ENCODE measurements around the gene DCDC2. TPM values are rescaled to one million over a fixed set of nuclear protein-coding genes. Genes with fewer than 3 reads are reported as not detected.
"Not testable (repeated sequence)": the region's sequence is repeated elsewhere in the genome, so short reads cannot be mapped to it uniquely, and the experiment has no call there.

DCDC2 gene
- total RNA-seq (ENCODE audit: low replicate concordance) = 5.5 and 8.7 TPM in 2 replicates
- long read RNA-seq, full-length matches to known transcripts = 17 of 27 reads
- long read RNA-seq, partial matches to known transcripts = 7 of 27 reads
- long read RNA-seq, other reads (novel, unspliced or antisense) = 3 of 27 reads

- Mint-ChIP-seq H3K4me1 (ENCODE audit: unreplicated experiment) (peaks cover 11% of the 10 kb centered on the region), H3K27ac (peak within 1 kb of the TSS; percentile 59), H3K36me3 (no peaks in the 10 kb centered on the region), H3K9me3 (no peaks in the 10 kb centered on the region), H3K27me3 (peaks cover 6% of the 10 kb centered on the region), H3K4me3 (peak within 1 kb of the TSS; percentile 88)
- DNase-seq (ENCODE audit: extremely low spot score, unreplicated experiment) = peak; percentile 72
- no peak for TF ChIP-seq CTCF (conservative IDR thresholded peaks at IDR 0.05)
Observed at GRCh38 chr6:24357336-24358218, at the start of gene DCDC2. DCDC2 (minus strand) TSS chr6:24358059; CDS start chr6:24357750, 309 bp downstream.

GRCh38 chr6:24405262-24405661, 47.4 kb upstream of the DCDC2 start:
- no peak for TF ChIP-seq CTCF (conservative IDR thresholded peaks at IDR 0.05)
- Mint-ChIP-seq H3K4me3 (peak overlapping the region; percentile 59), H3K36me3 (peaks cover 12% of the 10 kb centered on the region), H3K9me3 (no peaks in the 10 kb centered on the region), H3K27me3 (peaks cover 7% of the 10 kb centered on the region), H3K4me1 (ENCODE audit: unreplicated experiment) (peaks cover 25% of the 10 kb centered on the region), H3K27ac (no peak overlapping the region)
- DNase-seq (ENCODE audit: extremely low spot score, unreplicated experiment) = no peak

GRCh38 chr6:24403501-24403824, 45.6 kb upstream of the DCDC2 start:
- no peak for TF ChIP-seq CTCF (conservative IDR thresholded peaks at IDR 0.05)
- H3K4me3 Mint-ChIP-seq = peak overlapping the region; percentile 96
- H3K36me3 Mint-ChIP-seq = peaks cover 11% of the 10 kb centered on the region
- H3K4me1 Mint-ChIP-seq (ENCODE audit: unreplicated experiment) = peaks cover 25% of the 10 kb centered on the region
- DNase-seq (ENCODE audit: extremely low spot score, unreplicated experiment) = no peak
- peaks cover 21% of the 10 kb centered on the region for H3K27me3 Mint-ChIP-seq
- H3K9me3 Mint-ChIP-seq = no peaks in the 10 kb centered on the region
- H3K27ac Mint-ChIP-seq = peak overlapping the region; percentile 74

- Mint-ChIP-seq H3K4me1 (ENCODE audit: unreplicated experiment) (peaks cover 25% of the 10 kb centered on the region), H3K4me3 (peak within 1 kb of the TSS; percentile 96), H3K9me3 (no peaks in the 10 kb centered on the region), H3K27ac (peak within 1 kb of the TSS; percentile 74), H3K36me3 (peaks cover 11% of the 10 kb centered on the region), H3K27me3 (peaks cover 22% of the 10 kb centered on the region)
- peak; percentile 83 for DNase-seq (ENCODE audit: extremely low spot score, unreplicated experiment)
- no peak for TF ChIP-seq CTCF (conservative IDR thresholded peaks at IDR 0.05)
Observed at GRCh38 chr6:24402697-24403500, 45.0 kb upstream of the DCDC2 start, which contains the start of gene MRS2. MRS2 (plus strand) TSS chr6:24402936; CDS start chr6:24403047, 111 bp downstream.

GRCh38 chr6:24401458-24401857, 43.6 kb upstream of the DCDC2 start:
- H3K4me1 Mint-ChIP-seq (ENCODE audit: unreplicated experiment) = peaks cover 25% of the 10 kb centered on the region
- no peak for DNase-seq (ENCODE audit: extremely low spot score, unreplicated experiment)
- no peak overlapping the region for H3K27ac Mint-ChIP-seq
- H3K27me3 Mint-ChIP-seq = peaks cover 26% of the 10 kb centered on the region
- H3K4me3 Mint-ChIP-seq = no peak overlapping the region
- TF ChIP-seq CTCF (conservative IDR thresholded peaks at IDR 0.05) = no peak
- peaks cover 2% of the 10 kb centered on the region for H3K9me3 Mint-ChIP-seq
- peaks cover 11% of the 10 kb centered on the region for H3K36me3 Mint-ChIP-seq

GRCh38 chr6:24400045-24401039, 42.5 kb upstream of the DCDC2 start:
- Mint-ChIP-seq H3K27ac (peak overlapping the region; percentile 67), H3K4me1 (ENCODE audit: unreplicated experiment) (peaks cover 24% of the 10 kb centered on the region), H3K36me3 (peaks cover 10% of the 10 kb centered on the region), H3K27me3 (peaks cover 26% of the 10 kb centered on the region), H3K4me3 (peak overlapping the region; percentile 43)
- DNase-seq (ENCODE audit: extremely low spot score, unreplicated experiment); H3K9me3 Mint-ChIP-seq: not testable (repeated sequence)
